HL-60 (cell line): ENCODE results near the gene CIB4.

Source experiments
- DNase-seq, 2 experiments: peaks; one replicate each; pipeline ENCODE4 v3.0.0-alpha.2; 2010 to 2020; ENCODE audit warnings: low read depth in 1 of 2, low spot score in 1 of 2
- H3K27ac ChIP-seq: fragments of 250-450 bp; sonication (Bioruptor Pico); replicated peaks from 2 replicates; pipeline ENCODE4 v1.5.1; 2020; ENCODE audit warnings: mild to moderate bottlenecking, moderate library complexity
- H3K27me3 ChIP-seq: fragments of 250-450 bp; sonication (Bioruptor Pico); 2 replicates; pipeline ENCODE4 v1.5.1; 2021; ENCODE audit warnings: mild to moderate bottlenecking, moderate library complexity; ENCODE audit not compliant: insufficient read depth, poor library complexity, severe bottlenecking
- H3K4me3 ChIP-seq: replicated peaks from 2 replicates; pipeline ENCODE4 v1.5.1; 2011; ENCODE audit warnings: mild to moderate bottlenecking, control low read depth, low read length; ENCODE audit not compliant: insufficient read depth
- CTCF ChIP-seq: IDR thresholded peaks from one replicate; pipeline ENCODE4 v1.5.1; 2011; ENCODE audit warnings: low read length, control low read depth, inconsistent platforms; ENCODE audit not compliant: insufficient read depth
- GABPA ChIP-seq: IDR thresholded peaks from 2 replicates; pipeline ENCODE4 v1.6.1; 2012; ENCODE audit warnings: low read depth
- POLR2AphosphoS5 ChIP-seq: IDR thresholded peaks from 2 replicates; pipeline ENCODE4 v1.6.1; 2012; ENCODE audit warnings: low read depth
- REST ChIP-seq: IDR thresholded peaks from 2 replicates; pipeline ENCODE4 v1.6.1; 2012; ENCODE audit warnings: low read depth; ENCODE audit not compliant: insufficient replicate concordance
- SPI1 ChIP-seq: IDR thresholded peaks from 2 replicates; pipeline ENCODE4 v1.6.1; 2012; ENCODE audit warnings: low read depth, mild to moderate bottlenecking, borderline replicate concordance

Gene CIB4

GRCh38 chr2:26581991-26582842, 58.9 kb downstream of the CIB4 start:
- Histone ChIP-seq H3K4me3 (no peak overlapping the region), H3K27me3 (peaks cover 27% of the 10 kb centered on the region), H3K27ac (no peak overlapping the region)
- no peak for DNase-seq
- TF ChIP-seq POLR2AphosphoS5 (no peak), CTCF (no peak), REST (no peak), GABPA (no peak), SPI1 (no peak)

- no peak overlapping the region for H3K4me3 ChIP-seq
- H3K27ac ChIP-seq: no peak overlapping the region
- no peak for DNase-seq
- no peak for TF ChIP-seq GABPA
- peaks cover 27% of the 10 kb centered on the region for H3K27me3 ChIP-seq
These were observed 59.7 kb downstream of the CIB4 start for GRCh38 chr2:26581266-26581990.

- DNase-seq: no peak
- Histone ChIP-seq H3K27me3 (peaks cover 27% of the 10 kb centered on the region), H3K4me3 (no peak overlapping the region), H3K27ac (no peak overlapping the region)
- TF ChIP-seq GABPA: no peak
- TF ChIP-seq POLR2AphosphoS5: no peak
- no peak for TF ChIP-seq SPI1
- no peak for TF ChIP-seq CTCF
- no peak for TF ChIP-seq REST
These were observed 60.4 kb downstream of the CIB4 start for GRCh38 chr2:26580751-26581150.

GRCh38 chr2:26580151-26580550, 61.0 kb downstream of the CIB4 start:
- H3K27me3 ChIP-seq: peaks cover 27% of the 10 kb centered on the region
- no peak overlapping the region for H3K27ac ChIP-seq
- TF ChIP-seq GABPA (no peak), SPI1 (no peak)
- DNase-seq: no peak
- no peak overlapping the region for H3K4me3 ChIP-seq
